ENCODE data around the gene GSTM1.

- TF ChIP-seq REST (IDR thresholded peaks at IDR 0.05; ENCODE audit: insufficient read depth in 1 of 2, low read depth in 2 of 2, low read length in 2 of 2): no peak
- TF ChIP-seq POLR2AphosphoS5 (IDR thresholded peaks at IDR 0.05; ENCODE audit: low read depth, low read length): no peak
Observed at GRCh38 chr1:109740615-109741373, 53.2 kb downstream of the GSTM1 start, which contains the start of gene GSTM3.

Data from PFSK-1 (cell line).